Nephron progenitor cell (in vitro differentiated cells): ENCODE results near the gene MYRF.

Experiments
- DNase-seq: peaks from one replicate; pipeline ENCODE4 v3.0.0; 2021
- H3K27ac Mint-ChIP-seq: 2 replicates; pipeline ENCODE4 v1.8.0; 2021; ENCODE audit warnings: mild to moderate bottlenecking, moderate library complexity, mixed read lengths
- H3K27me3 Mint-ChIP-seq: 2 replicates; pipeline ENCODE4 v1.8.0; 2021; ENCODE audit warnings: mild to moderate bottlenecking, low read depth, mixed read lengths; ENCODE audit not compliant: poor library complexity
- H3K36me3 Mint-ChIP-seq: 2 replicates; pipeline ENCODE4 v1.8.0; 2021; ENCODE audit warnings: low read depth, mixed read lengths
- H3K4me1 Mint-ChIP-seq: 2 replicates; pipeline ENCODE4 v1.8.0; 2021; ENCODE audit warnings: mixed read lengths
- H3K4me3 Mint-ChIP-seq: 2 replicates; pipeline ENCODE4 v1.8.0; 2021; ENCODE audit warnings: mild to moderate bottlenecking, moderate library complexity, mixed read lengths
- H3K9me3 Mint-ChIP-seq: 2 replicates; pipeline ENCODE4 v1.8.0; 2021; ENCODE audit warnings: mild to moderate bottlenecking, moderate library complexity, mixed read lengths
- TF ChIP-seq, protein P1 (sequence below): fragments of 200-600 bp; sonication (generic); IDR thresholded peaks from 2 replicates; pipeline ENCODE4 v1.5.0; 2021; ENCODE audit warnings: antibody characterized with exemption

Gene MYRF

DNA sequence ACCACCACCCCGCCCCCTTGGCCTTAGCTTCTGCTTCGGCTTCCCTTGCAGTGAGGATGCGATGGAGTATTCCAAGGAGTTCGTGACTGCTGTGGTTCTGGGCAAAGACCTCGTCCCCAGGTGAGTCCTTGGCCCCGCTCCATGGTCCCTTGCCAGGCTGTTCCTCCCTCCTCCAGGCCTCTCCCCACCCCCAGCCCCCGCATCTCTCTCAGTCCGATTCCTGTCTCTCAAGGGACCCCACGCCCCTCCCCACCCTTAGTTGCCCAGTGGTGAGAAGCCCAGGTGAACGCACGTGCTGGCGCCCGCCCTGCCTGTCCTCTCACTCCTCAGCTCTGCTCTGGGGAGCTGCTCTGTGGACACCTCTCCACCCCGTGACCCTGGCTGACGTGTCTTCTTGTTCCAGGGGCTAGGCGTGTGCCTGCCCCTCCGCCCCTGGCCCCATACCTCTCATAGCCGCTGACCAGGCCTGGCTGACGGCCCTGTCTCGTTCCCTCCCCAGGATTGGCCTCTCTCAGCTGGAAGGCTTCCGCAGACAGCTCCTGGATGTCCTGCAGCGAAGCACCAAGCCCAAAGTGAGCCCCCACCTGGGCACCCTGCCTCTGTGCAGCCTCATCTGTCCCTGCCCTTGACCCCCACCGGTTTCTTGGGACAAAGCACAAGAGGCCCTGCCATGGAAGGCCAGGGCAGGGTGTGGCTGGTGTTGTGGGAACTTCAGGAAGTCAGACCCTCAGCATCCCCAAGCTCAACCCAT is 14.6 kb upstream of the MYRF start:
- TF ChIP-seq, protein P1, sequence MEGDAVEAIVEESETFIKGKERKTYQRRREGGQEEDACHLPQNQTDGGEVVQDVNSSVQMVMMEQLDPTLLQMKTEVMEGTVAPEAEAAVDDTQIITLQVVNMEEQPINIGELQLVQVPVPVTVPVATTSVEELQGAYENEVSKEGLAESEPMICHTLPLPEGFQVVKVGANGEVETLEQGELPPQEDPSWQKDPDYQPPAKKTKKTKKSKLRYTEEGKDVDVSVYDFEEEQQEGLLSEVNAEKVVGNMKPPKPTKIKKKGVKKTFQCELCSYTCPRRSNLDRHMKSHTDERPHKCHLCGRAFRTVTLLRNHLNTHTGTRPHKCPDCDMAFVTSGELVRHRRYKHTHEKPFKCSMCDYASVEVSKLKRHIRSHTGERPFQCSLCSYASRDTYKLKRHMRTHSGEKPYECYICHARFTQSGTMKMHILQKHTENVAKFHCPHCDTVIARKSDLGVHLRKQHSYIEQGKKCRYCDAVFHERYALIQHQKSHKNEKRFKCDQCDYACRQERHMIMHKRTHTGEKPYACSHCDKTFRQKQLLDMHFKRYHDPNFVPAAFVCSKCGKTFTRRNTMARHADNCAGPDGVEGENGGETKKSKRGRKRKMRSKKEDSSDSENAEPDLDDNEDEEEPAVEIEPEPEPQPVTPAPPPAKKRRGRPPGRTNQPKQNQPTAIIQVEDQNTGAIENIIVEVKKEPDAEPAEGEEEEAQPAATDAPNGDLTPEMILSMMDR: no peak
- Mint-ChIP-seq H3K27me3 (peaks cover 2% of the 10 kb centered on the region), H3K36me3 (peaks cover 7% of the 10 kb centered on the region), H3K9me3 (no peaks in the 10 kb centered on the region), H3K27ac (no peak overlapping the region), H3K4me3 (no peak overlapping the region), H3K4me1 (peaks cover 7% of the 10 kb centered on the region)
- DNase-seq: no peak

DNA sequence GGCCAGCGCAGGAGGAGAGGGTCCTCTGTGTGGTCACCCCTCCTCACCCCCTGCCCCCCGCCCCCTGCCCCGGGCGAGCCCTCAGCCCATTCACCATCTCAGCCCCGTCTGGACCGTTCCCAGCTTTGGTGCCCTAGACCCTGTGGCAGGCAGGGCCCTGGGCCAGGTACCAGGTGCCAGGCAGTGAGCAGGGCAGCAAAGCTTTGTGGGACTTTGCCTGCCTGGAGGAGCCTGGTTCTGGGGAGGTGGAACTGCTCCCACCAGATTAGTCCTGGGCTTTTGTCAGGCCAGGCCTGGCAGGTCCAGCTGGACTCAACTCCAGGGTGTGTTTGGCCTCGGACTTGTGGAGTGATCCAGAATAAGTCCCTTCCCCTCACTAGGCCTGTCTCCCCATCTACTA is 13.7 kb upstream of the MYRF start:
- Mint-ChIP-seq H3K4me3 (no peak overlapping the region), H3K36me3 (peaks cover 7% of the 10 kb centered on the region), H3K27me3 (peaks cover 2% of the 10 kb centered on the region), H3K4me1 (no peaks in the 10 kb centered on the region), H3K27ac (no peak overlapping the region), H3K9me3 (no peaks in the 10 kb centered on the region)
- TF ChIP-seq, protein P1: no peak
- DNase-seq: no peak

DNA sequence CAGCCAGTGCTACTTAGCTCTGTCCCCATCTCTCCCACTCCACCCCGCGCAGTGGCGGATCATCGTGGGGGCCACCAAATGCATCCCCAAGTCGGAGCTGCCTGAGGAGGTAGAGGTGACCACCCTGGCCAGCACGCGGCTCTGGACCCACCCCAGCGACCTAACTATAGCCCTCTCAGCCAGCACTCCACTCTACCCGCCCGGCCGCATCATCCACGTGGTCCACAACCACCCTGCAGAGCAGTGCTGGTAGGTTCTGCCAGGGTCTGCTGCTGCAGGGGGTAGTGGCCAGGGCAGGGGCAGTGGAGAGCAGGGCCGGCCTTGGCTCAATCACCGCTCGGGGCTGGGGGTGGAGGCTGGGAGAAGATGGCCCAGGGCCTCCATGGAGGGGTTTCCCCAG is 13.0 kb upstream of the MYRF start:
- Mint-ChIP-seq H3K4me3 (no peak overlapping the region), H3K27ac (no peak overlapping the region), H3K4me1 (no peaks in the 10 kb centered on the region), H3K36me3 (peaks cover 7% of the 10 kb centered on the region), H3K27me3 (peaks cover under 1% of the 10 kb centered on the region), H3K9me3 (no peaks in the 10 kb centered on the region)
- no peak for DNase-seq
- TF ChIP-seq, protein P1: no peak

DNA sequence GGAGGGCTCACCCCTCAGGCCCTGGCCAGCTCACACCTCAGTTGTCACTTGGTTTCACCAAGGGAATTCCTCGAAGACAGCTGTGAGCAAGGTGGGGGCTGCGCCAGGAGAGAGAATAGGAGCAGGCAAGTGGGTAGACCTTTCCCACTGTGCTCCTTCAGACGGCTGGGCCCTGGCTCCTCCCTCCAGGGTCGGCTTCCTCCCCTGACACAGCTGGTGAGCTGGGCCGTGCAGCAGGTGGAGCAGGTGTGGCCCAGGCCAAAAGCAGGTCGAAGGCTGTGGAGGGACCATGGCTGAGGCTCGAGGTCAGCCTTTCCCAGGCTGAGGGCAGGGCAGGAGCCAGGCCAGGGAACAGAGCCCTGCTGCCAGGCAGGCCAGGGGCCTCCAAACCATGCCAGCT is 12.5 kb upstream of the MYRF start:
- Mint-ChIP-seq H3K4me1 (no peaks in the 10 kb centered on the region), H3K9me3 (no peaks in the 10 kb centered on the region), H3K27ac (no peak overlapping the region), H3K27me3 (no peaks in the 10 kb centered on the region), H3K4me3 (no peak overlapping the region), H3K36me3 (peaks cover 7% of the 10 kb centered on the region)
- TF ChIP-seq, protein P1: no peak
- DNase-seq: no peak

DNA sequence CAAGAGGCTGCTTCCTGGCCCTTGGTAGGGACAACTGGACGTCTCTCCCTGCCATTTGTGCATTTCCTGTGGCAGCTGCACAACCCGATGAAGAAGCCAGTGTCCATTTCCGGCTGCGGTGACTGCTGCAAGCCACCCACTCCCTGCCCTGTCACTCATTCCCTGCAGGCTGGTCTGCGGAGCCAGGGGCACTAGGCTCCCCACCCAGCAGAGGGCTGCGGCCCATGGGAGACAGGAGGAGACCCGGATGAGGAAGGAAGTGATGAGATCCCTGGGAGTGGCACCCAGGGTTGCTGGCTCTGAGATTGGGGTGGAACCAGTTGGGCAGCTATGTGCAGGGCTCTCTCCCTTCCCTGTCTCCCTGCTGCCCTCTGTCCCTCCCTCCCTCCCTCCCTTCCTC is 10.0 kb upstream of the MYRF start:
- H3K4me3 Mint-ChIP-seq: no peak overlapping the region
- TF ChIP-seq, protein P1: no peak
- peaks cover 11% of the 10 kb centered on the region for H3K4me1 Mint-ChIP-seq
- no peaks in the 10 kb centered on the region for H3K9me3 Mint-ChIP-seq
- H3K27me3 Mint-ChIP-seq: peaks cover 3% of the 10 kb centered on the region
- no peak for DNase-seq
- peaks cover 7% of the 10 kb centered on the region for H3K36me3 Mint-ChIP-seq
- no peak overlapping the region for H3K27ac Mint-ChIP-seq

DNA sequence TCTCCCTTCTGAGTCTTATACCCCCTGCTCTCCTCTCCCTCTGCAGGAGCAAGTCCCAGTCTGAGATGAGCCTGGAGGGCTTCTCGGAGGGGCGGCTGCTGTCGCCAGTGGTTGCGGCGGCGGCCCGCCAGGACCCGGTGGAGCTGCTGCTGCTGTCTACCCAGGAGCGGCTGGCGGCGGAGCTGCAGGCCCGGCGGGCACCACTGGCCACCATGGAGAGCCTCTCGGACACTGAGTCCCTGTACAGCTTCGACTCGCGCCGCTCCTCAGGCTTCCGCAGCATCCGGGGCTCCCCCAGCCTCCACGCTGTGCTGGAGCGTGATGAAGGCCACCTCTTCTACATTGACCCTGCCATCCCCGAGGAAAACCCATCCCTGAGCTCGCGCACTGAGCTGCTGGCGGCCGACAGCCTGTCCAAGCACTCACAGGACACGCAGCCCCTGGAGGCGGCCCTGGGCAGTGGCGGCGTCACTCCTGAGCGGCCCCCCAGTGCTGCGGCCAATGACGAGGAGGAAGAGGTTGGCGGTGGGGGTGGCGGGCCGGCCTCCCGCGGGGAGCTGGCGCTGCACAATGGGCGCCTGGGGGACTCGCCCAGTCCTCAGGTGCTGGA is 8.8 kb upstream of the MYRF start:
- H3K4me3 Mint-ChIP-seq: no peak overlapping the region
- H3K9me3 Mint-ChIP-seq: no peaks in the 10 kb centered on the region
- H3K36me3 Mint-ChIP-seq: peaks cover 7% of the 10 kb centered on the region

More for the DNA sequence above, 8.8 kb upstream of the MYRF start:
- Mint-ChIP-seq H3K27me3 (peaks cover 3% of the 10 kb centered on the region), H3K27ac (no peak overlapping the region), H3K4me1 (peaks cover 18% of the 10 kb centered on the region)
- TF ChIP-seq, protein P1: no peak
- DNase-seq: no peak
